Measurements from ENCODE around the gene CHST12.

Gene CHST12

DNA sequence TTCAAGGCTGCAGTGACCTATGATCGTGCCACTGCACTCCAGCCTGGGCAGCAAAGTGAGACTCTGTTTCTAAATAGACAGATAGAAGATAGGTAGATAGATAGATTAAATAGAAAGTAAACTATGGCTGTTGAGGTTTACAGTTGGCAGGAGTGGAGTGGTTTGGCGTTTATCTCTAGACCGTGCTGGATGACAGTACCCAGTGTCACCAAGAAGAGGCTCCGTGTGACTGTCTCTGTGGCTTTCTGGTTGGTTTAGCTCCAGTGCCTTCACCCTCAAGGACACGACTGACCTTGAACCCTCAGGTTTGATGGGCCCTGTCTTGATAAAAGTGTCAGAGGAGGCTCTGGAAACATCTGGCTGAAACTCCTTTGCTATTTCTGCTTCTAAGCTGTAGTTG lies 31.7 kb downstream of the CHST12 start:
- Histone ChIP-seq H3K27me3 (ENCODE audit: control insufficient read depth, insufficient read depth, low read length, poor library complexity, severe bottlenecking) (no peaks in the 10 kb centered on the region), H3K36me3 (ENCODE audit: control insufficient read depth, insufficient read depth, low read length) (no peaks in the 10 kb centered on the region), H3K27ac (ENCODE audit: insufficient read depth, low read depth, low read length, poor library complexity, severe bottlenecking) (no peak overlapping the region), H3K4me3 (ENCODE audit: insufficient read depth, low read depth, low read length) (no peak overlapping the region), H3K4me1 (ENCODE audit: control insufficient read depth, insufficient read depth, low read length) (no peaks in the 10 kb centered on the region), H3K9me3 (ENCODE audit: control insufficient read depth, low read length) (no peaks in the 10 kb centered on the region)
- WGBS, 2 experiments, result 93 to 95% methylated on average over 5 of the region's 5 CpGs

DNA sequence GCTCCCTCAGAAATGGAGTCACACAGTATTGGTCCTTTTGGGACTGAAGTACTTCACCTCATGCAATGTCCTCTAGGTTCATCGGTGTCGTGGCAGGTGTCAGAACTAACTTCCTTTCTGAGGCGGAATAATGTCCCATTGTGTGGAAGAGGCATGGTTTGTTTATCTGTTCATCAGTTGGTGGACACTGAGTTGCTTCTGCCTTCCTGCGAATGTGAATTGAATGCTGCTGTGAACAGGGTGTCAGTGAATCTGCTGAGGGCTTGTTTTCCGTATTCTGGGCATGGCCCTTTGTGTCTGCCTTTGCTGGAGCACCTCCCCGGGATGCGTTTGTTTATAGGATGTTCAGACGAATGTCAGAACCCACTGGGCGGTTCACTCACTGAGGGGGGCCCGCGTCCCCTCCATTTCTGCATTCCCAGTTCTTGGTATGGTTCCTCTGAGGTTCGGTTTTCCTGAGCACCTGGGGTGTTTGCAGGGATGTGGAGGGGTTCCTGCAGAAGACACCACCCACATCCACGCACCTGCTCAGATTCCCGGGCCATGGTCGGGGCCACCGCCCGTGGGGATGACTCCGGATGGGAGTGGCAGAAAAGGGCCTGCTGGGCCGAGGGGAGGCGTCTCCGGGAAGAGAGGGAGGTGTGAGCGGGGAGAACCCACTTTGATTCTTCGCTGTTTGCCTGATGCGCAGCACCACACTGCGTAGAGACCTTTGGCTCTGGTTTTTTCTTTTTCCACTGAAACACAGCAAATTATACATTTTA lies 33.1 kb downstream of the CHST12 start:
- Histone ChIP-seq H3K4me1 (ENCODE audit: control insufficient read depth, insufficient read depth, low read length) (no peaks in the 10 kb centered on the region), H3K4me3 (ENCODE audit: insufficient read depth, low read depth, low read length) (no peak overlapping the region), H3K27ac (ENCODE audit: insufficient read depth, low read depth, low read length, poor library complexity, severe bottlenecking) (no peak overlapping the region), H3K9me3 (ENCODE audit: control insufficient read depth, low read length) (no peaks in the 10 kb centered on the region), H3K27me3 (ENCODE audit: control insufficient read depth, insufficient read depth, low read length, poor library complexity, severe bottlenecking) (no peaks in the 10 kb centered on the region), H3K36me3 (ENCODE audit: control insufficient read depth, insufficient read depth, low read length) (no peaks in the 10 kb centered on the region)
- WGBS, 2 experiments, result 92 to 93% methylated on average over 25 of the region's 25 CpGs

DNA sequence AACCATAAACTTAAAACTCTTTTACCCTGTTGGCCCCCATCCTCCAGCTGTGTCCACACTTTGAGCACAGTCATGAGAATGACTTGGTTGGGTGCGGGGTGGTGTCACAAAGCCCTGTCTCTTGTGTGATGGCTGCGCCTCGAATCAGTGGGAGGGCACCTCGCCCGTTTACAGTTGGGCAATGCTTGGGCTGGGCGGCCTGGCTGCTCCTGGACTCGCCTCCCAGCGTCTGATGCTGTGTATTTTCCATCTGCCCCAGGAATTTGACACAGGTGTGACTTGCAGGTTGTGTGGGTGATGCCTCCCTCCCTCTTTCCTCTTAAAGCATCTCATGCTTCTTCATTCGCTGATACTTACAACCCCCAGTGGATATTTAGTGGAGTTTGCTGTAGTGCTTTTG lies 33.7 kb downstream of the CHST12 start:
- H3K27ac ChIP-seq (ENCODE audit: insufficient read depth, low read depth, low read length, poor library complexity, severe bottlenecking), result no peak overlapping the region

DNA sequence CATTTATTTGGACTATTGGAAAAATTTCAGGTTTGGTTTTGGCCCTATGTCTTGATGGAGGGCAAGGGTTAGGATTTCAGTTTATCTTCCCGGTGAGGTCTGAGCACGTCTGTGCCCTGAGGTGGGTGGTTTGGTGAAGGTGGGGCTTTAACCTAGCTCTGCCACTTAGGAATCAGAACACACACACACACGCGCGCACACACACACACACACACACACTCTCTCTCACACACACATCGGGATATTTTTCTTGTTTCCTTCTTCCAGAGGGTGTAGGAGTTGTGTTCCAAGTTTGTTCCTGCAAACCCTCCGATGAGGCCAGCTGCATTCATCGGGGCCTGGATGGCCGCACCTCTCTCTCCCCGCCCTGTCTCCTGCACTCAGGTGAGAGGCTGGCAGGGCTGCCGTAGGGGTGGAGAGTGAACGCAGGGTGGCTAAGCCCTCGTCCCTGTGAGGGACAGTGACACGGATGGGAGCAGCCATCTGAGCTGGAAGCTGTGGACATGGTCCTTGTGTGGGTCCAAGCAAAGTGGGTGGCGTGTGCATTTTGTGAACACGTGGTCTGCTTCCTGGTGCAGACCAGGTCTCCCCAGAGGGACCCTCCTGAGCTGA lies 34.2 kb downstream of the CHST12 start:
- Histone ChIP-seq H3K9me3 (ENCODE audit: control insufficient read depth, low read length) (no peaks in the 10 kb centered on the region), H3K27me3 (ENCODE audit: control insufficient read depth, insufficient read depth, low read length, poor library complexity, severe bottlenecking) (no peaks in the 10 kb centered on the region), H3K4me1 (ENCODE audit: control insufficient read depth, insufficient read depth, low read length) (no peaks in the 10 kb centered on the region), H3K36me3 (ENCODE audit: control insufficient read depth, insufficient read depth, low read length) (no peaks in the 10 kb centered on the region), H3K27ac (ENCODE audit: insufficient read depth, low read depth, low read length, poor library complexity, severe bottlenecking) (no peak overlapping the region), H3K4me3 (ENCODE audit: insufficient read depth, low read depth, low read length) (no peak overlapping the region)
- 94 to 95% methylated on average over 15 to 16 of the region's 16 CpGs for WGBS, 2 experiments

More for the DNA sequence above, 33.7 kb downstream of the CHST12 start:
- Histone ChIP-seq H3K4me1 (ENCODE audit: control insufficient read depth, insufficient read depth, low read length) (no peaks in the 10 kb centered on the region), H3K9me3 (ENCODE audit: control insufficient read depth, low read length) (no peaks in the 10 kb centered on the region), H3K27me3 (ENCODE audit: control insufficient read depth, insufficient read depth, low read length, poor library complexity, severe bottlenecking) (no peaks in the 10 kb centered on the region), H3K36me3 (ENCODE audit: control insufficient read depth, insufficient read depth, low read length) (no peaks in the 10 kb centered on the region), H3K4me3 (ENCODE audit: insufficient read depth, low read depth, low read length) (no peak overlapping the region)
- 92 to 93% methylated on average over 8 to 9 of the region's 9 CpGs for whole genome bisulfite sequencing, 2 experiments

DNA sequence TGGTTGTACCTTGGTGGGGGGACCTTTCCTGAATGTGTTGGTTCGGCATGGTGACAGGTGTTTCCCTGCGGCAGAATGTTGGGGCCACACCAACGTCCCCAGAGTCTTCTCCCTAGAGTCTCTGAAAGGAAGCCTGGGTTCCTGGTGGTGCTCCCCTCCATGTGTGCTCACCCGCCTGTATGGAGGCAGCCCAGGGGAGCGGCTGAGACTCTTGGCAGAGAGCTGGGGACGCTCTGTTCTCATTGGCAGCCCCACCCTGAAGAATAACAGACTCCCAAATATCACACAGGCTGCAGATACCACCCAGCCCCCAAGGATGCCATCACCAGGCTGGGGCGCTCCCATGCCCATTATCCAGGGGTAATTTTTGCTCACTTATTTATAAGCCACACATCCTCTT lies 34.8 kb downstream of the CHST12 start:
- 93 to 94% methylated on average over 7 of the region's 7 CpGs for WGBS, 2 experiments
- no peaks in the 10 kb centered on the region for H3K27me3 ChIP-seq (ENCODE audit: control insufficient read depth, insufficient read depth, low read length, poor library complexity, severe bottlenecking)

DNA sequence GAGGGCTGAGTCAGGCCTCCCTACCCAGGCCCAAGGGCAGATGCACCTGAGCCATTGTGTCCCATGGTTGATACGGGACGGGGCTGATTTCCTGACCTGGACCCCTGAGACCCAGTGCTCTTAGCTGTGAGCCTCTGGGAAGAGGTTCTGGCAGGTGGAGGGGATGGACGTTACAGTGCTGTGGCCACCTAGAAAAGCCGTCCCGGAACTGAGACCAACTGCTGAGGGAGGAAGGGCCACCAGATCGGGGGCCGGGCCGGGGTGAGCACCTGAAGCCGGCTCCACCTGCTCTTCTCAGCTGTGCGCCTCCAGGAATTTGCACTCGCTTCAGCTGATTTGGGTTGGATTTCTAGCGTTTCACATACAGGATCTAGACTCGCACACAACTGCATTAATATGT lies 35.4 kb downstream of the CHST12 start:
- no peak overlapping the region for H3K4me3 ChIP-seq (ENCODE audit: insufficient read depth, low read depth, low read length)
- WGBS, 2 experiments, result 94% methylated on average over 13 of the region's 13 CpGs
- no peaks in the 10 kb centered on the region for H3K4me1 ChIP-seq (ENCODE audit: control insufficient read depth, insufficient read depth, low read length)
- no peak overlapping the region for H3K27ac ChIP-seq (ENCODE audit: insufficient read depth, low read depth, low read length, poor library complexity, severe bottlenecking)
- H3K36me3 ChIP-seq (ENCODE audit: control insufficient read depth, insufficient read depth, low read length), result no peaks in the 10 kb centered on the region
- H3K9me3 ChIP-seq (ENCODE audit: control insufficient read depth, low read length), result no peaks in the 10 kb centered on the region
- H3K27me3 ChIP-seq (ENCODE audit: control insufficient read depth, insufficient read depth, low read length, poor library complexity, severe bottlenecking), result no peaks in the 10 kb centered on the region

More for the DNA sequence above, 34.8 kb downstream of the CHST12 start:
- Histone ChIP-seq H3K4me3 (ENCODE audit: insufficient read depth, low read depth, low read length) (no peak overlapping the region), H3K36me3 (ENCODE audit: control insufficient read depth, insufficient read depth, low read length) (no peaks in the 10 kb centered on the region), H3K9me3 (ENCODE audit: control insufficient read depth, low read length) (no peaks in the 10 kb centered on the region), H3K27ac (ENCODE audit: insufficient read depth, low read depth, low read length, poor library complexity, severe bottlenecking) (no peak overlapping the region), H3K4me1 (ENCODE audit: control insufficient read depth, insufficient read depth, low read length) (no peaks in the 10 kb centered on the region)

DNA sequence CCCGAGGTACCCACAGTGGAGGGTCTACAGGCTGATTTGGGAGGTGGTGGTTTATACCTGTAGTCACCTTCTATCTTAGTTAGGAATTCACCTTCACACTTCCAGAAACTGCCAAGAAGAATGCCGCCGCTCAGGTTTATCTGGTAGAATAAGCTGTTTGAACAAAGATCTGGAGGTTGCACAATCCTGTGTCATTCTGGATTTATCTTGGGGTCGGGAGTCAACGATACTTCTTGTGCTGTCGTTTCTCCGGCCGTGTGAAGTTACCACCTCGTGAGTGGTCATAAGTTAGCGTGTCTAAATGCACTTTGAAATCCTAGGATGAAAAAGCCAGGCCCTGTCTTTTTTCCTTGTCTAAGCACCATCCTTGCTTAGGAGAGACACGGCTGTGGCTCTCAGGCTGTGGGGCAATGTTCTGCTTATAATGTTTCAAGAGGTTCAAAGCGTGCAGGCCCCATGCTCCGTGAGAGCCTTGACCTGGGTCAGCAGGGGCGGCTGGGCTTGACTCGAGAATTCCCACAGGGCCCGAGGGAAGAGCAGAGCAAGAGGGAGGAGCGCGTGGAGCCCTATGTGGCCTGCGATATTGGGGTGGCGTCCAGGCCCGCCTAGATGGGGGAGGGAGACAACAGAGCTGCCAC lies 37.3 kb downstream of the CHST12 start:
- no peaks in the 10 kb centered on the region for H3K27me3 ChIP-seq (ENCODE audit: control insufficient read depth, insufficient read depth, low read length, poor library complexity, severe bottlenecking)
- WGBS, 2 experiments, result 93 to 94% methylated on average over 21 of the region's 21 CpGs
- H3K9me3 ChIP-seq (ENCODE audit: control insufficient read depth, low read length), result no peaks in the 10 kb centered on the region
- H3K4me3 ChIP-seq (ENCODE audit: insufficient read depth, low read depth, low read length), result no peak overlapping the region
- H3K4me1 ChIP-seq (ENCODE audit: control insufficient read depth, insufficient read depth, low read length), result no peaks in the 10 kb centered on the region
- H3K36me3 ChIP-seq (ENCODE audit: control insufficient read depth, insufficient read depth, low read length), result no peaks in the 10 kb centered on the region
- H3K27ac ChIP-seq (ENCODE audit: insufficient read depth, low read depth, low read length, poor library complexity, severe bottlenecking), result no peak overlapping the region

DNA sequence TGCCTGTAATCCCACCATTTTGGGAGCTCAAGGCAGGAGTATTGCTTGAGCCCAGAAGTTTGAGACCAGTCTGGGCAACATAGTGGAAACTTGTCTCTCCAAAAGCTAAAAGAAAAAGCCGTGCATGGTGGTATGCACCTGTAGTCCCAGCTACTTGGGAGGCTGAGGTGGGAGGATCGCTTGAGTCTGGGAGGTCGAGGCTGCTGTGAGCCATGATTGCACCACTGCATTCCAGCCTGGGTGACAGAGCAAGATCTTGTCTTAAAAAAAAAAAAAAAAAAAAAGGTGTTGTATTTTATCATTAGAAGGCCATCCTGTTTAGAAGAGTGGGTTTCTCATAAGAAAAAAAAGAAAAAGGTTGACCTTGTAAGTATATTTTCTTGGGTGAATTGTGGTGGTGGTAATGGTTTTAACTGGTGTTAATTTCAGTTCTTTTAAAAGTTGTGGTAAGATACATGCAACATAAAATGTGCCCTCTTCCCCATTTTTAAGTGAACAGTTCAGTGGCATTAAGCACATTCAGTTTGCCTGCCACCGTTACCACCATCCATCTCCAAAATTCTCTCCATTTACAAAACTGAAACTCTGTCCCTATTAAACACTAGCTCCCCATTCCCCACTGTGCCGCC lies 38.1 kb downstream of the CHST12 start:
- no peaks in the 10 kb centered on the region for H3K9me3 ChIP-seq (ENCODE audit: control insufficient read depth, low read length)
- no peaks in the 10 kb centered on the region for H3K36me3 ChIP-seq (ENCODE audit: control insufficient read depth, insufficient read depth, low read length)
- H3K27me3 ChIP-seq (ENCODE audit: control insufficient read depth, insufficient read depth, low read length, poor library complexity, severe bottlenecking), result no peaks in the 10 kb centered on the region
- no peaks in the 10 kb centered on the region for H3K4me1 ChIP-seq (ENCODE audit: control insufficient read depth, insufficient read depth, low read length)
- H3K4me3 ChIP-seq (ENCODE audit: insufficient read depth, low read depth, low read length), result no peak overlapping the region
- 90 to 91% methylated on average over 5 of the region's 5 CpGs for WGBS, 2 experiments
- H3K27ac ChIP-seq (ENCODE audit: insufficient read depth, low read depth, low read length, poor library complexity, severe bottlenecking), result no peak overlapping the region

DNA sequence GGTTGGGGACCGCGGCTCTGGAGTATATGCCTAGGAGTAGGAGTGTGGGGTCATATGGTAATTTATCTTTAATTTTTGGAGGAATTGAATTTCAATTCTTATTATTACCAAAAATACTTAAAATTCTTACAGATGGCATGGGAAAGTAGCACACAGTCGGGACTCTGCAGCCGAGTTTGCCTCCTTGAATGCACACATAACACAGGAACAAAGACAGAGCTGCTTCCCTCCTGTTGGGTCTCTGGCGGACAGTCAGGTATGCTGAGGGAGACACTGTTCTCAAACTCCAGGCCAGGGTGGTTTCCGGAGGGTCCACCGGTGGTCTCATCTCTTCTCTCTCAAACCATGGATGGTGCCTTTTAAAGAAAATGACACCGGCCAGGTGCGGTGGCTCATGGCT lies 40.1 kb downstream of the CHST12 start:
- Histone ChIP-seq H3K36me3 (ENCODE audit: control insufficient read depth, insufficient read depth, low read length) (no peaks in the 10 kb centered on the region), H3K4me3 (ENCODE audit: insufficient read depth, low read depth, low read length) (no peak overlapping the region), H3K27ac (ENCODE audit: insufficient read depth, low read depth, low read length, poor library complexity, severe bottlenecking) (no peak overlapping the region), H3K27me3 (ENCODE audit: control insufficient read depth, insufficient read depth, low read length, poor library complexity, severe bottlenecking) (no peaks in the 10 kb centered on the region), H3K4me1 (ENCODE audit: control insufficient read depth, insufficient read depth, low read length) (no peaks in the 10 kb centered on the region), H3K9me3 (ENCODE audit: control insufficient read depth, low read length) (no peaks in the 10 kb centered on the region)
- 93 to 95% methylated on average over 7 to 9 of the region's 9 CpGs for WGBS, 2 experiments

DNA sequence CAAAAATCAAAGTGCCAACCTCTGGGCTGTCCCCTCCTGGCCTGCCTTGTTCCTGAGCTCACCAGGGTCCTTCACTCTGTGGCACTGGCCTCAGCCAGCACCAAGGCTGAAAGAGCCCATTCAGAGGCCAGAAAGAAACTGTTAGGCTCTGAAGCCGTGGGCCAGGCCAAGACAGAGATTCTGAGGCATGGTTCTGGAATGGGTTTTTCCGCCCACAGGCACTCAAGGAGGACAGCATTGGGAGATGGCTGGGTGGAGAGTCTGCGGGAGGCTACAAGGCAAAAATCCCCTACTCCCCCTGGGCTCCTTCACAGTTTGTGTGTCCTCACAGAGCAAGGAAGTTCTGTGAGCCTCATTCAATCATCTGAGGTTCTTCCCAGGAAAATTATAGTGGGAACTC lies 41.1 kb downstream of the CHST12 start:
- WGBS, 2 experiments, result 90 to 91% methylated on average over 3 of the region's 3 CpGs
- no peak overlapping the region for H3K27ac ChIP-seq (ENCODE audit: insufficient read depth, low read depth, low read length, poor library complexity, severe bottlenecking)
- no peak overlapping the region for H3K4me3 ChIP-seq (ENCODE audit: insufficient read depth, low read depth, low read length)
- no peaks in the 10 kb centered on the region for H3K36me3 ChIP-seq (ENCODE audit: control insufficient read depth, insufficient read depth, low read length)
- H3K4me1 ChIP-seq (ENCODE audit: control insufficient read depth, insufficient read depth, low read length), result no peaks in the 10 kb centered on the region
- H3K27me3 ChIP-seq (ENCODE audit: control insufficient read depth, insufficient read depth, low read length, poor library complexity, severe bottlenecking), result no peaks in the 10 kb centered on the region
- H3K9me3 ChIP-seq (ENCODE audit: control insufficient read depth, low read length), result no peaks in the 10 kb centered on the region

All from ectodermal cell (in vitro differentiated cells).